H9 (cell line): ENCODE results near the gene CPNE8. TPM values are rescaled to one million over a fixed set of nuclear protein-coding genes. Genes with fewer than 3 reads are reported as not detected.

ENCODE experiments used
- DNase-seq: peaks from one replicate; pipeline ENCODE4 v3.0.0-alpha.2; 2017
- H2AFZ ChIP-seq: one replicate; pipeline ENCODE4 v1.6.1; 2013; ENCODE audit warnings: mild to moderate bottlenecking, low read length, control low read depth, moderate library complexity
- H2AK5ac ChIP-seq: 2 replicates; pipeline ENCODE4 v1.6.1; 2013; ENCODE audit warnings: low read length, control low read depth, mixed read lengths; ENCODE audit not compliant: insufficient read length
- H2BK120ac ChIP-seq: one replicate; pipeline ENCODE4 v1.6.1; 2013; ENCODE audit warnings: low read depth, mild to moderate bottlenecking, low read length, control low read depth, inconsistent platforms; ENCODE audit not compliant: poor library complexity, severe bottlenecking
- H2BK12ac ChIP-seq: 2 replicates; pipeline ENCODE4 v1.6.1; 2013; ENCODE audit warnings: low read length, control low read depth, mixed read lengths, low read depth; ENCODE audit not compliant: insufficient read length
- H2BK15ac ChIP-seq: 2 replicates; pipeline ENCODE4 v1.6.1; 2013; ENCODE audit warnings: low read depth, low read length, control low read depth
- H2BK20ac ChIP-seq: one replicate; pipeline ENCODE4 v1.6.1; 2013; ENCODE audit warnings: low read depth, mild to moderate bottlenecking, low read length, control low read depth, inconsistent platforms; ENCODE audit not compliant: poor library complexity, severe bottlenecking
- H2BK5ac ChIP-seq: 2 replicates; pipeline ENCODE4 v1.6.1; 2013; ENCODE audit warnings: low read length, control low read depth, mixed read lengths; ENCODE audit not compliant: insufficient read length
- H3K14ac ChIP-seq: 2 replicates; pipeline ENCODE4 v1.6.1; 2013; ENCODE audit warnings: low read length, control low read depth; ENCODE audit not compliant: insufficient read depth
- H3K18ac ChIP-seq: 2 replicates; pipeline ENCODE4 v1.6.1; 2013; ENCODE audit warnings: low read depth, mild to moderate bottlenecking, mixed read lengths, low read length, control low read depth; ENCODE audit not compliant: insufficient read length
- H3K23ac ChIP-seq: 2 replicates; pipeline ENCODE4 v1.6.1; 2013; ENCODE audit warnings: low read length, control low read depth, mixed read lengths, low read depth; ENCODE audit not compliant: insufficient read length
- H3K23me2 ChIP-seq: 2 replicates; pipeline ENCODE4 v1.6.1; 2013; ENCODE audit warnings: low read depth, mild to moderate bottlenecking, mixed read lengths, low read length, control low read depth; ENCODE audit not compliant: insufficient read length, poor library complexity, severe bottlenecking
- H3K27ac ChIP-seq: 2 replicates; pipeline ENCODE4 v1.5.1; 2013; ENCODE audit warnings: low read length, control low read depth, mixed read lengths, low read depth; ENCODE audit not compliant: insufficient read length
- H3K27me3 ChIP-seq: 2 replicates; pipeline ENCODE4 v1.6.1; 2013; ENCODE audit warnings: low read length, control low read depth, inconsistent platforms; ENCODE audit not compliant: insufficient read depth
- H3K4ac ChIP-seq: 2 replicates; pipeline ENCODE4 v1.6.1; 2013; ENCODE audit warnings: low read depth, mild to moderate bottlenecking, control low read depth, inconsistent platforms, low read length, moderate library complexity
- H3K4me1 ChIP-seq: 2 replicates; pipeline ENCODE4 v1.6.1; 2013; ENCODE audit warnings: low read length, control low read depth, inconsistent platforms; ENCODE audit not compliant: insufficient read depth
- H3K4me2 ChIP-seq: 2 replicates; pipeline ENCODE4 v1.6.1; 2013; ENCODE audit warnings: low read length, control low read depth, mixed read lengths; ENCODE audit not compliant: insufficient read length, insufficient read depth
- H3K56ac ChIP-seq: 2 replicates; pipeline ENCODE4 v1.6.1; 2013; ENCODE audit warnings: low read depth, mild to moderate bottlenecking, mixed read lengths, low read length, control low read depth; ENCODE audit not compliant: insufficient read length
- H3K79me1 ChIP-seq: 2 replicates; pipeline ENCODE4 v1.6.1; 2013; ENCODE audit warnings: low read depth, mild to moderate bottlenecking, moderate library complexity, low read length, control low read depth, inconsistent platforms; ENCODE audit not compliant: insufficient read depth, poor library complexity, severe bottlenecking
- H3K79me2 ChIP-seq: 2 replicates; pipeline ENCODE4 v1.6.1; 2013; ENCODE audit warnings: low read length, control low read depth, inconsistent platforms; ENCODE audit not compliant: insufficient read depth
- H3K9ac ChIP-seq: 2 replicates; pipeline ENCODE4 v1.6.1; 2013; ENCODE audit warnings: low read length, control low read depth, mixed read lengths; ENCODE audit not compliant: insufficient read length; ENCODE audit errors: extremely low read depth
- H3K9me3 ChIP-seq: one replicate; pipeline ENCODE4 v1.6.1; 2013; ENCODE audit warnings: low read depth, low read length, inconsistent platforms; ENCODE audit not compliant: control insufficient read depth
- H3T11ph ChIP-seq: one replicate; pipeline ENCODE4 v1.6.1; 2013; ENCODE audit warnings: mild to moderate bottlenecking, low read length, control low read depth, inconsistent platforms
- H4K20me1 ChIP-seq: one replicate; pipeline ENCODE4 v1.6.1; 2013; ENCODE audit not compliant: control insufficient read depth, insufficient read length, insufficient read depth
- H4K5ac ChIP-seq: 2 replicates; pipeline ENCODE4 v1.6.1; 2013; ENCODE audit warnings: low read depth, mild to moderate bottlenecking, mixed read lengths, low read length, control low read depth; ENCODE audit not compliant: insufficient read length
- H4K8ac ChIP-seq: replicated peaks from 2 replicates; pipeline ENCODE4 v1.6.1; 2013; ENCODE audit warnings: low read length, control low read depth, mixed read lengths, low read depth; ENCODE audit not compliant: insufficient read length
- H4K91ac ChIP-seq: 2 replicates; pipeline ENCODE4 v1.6.1; 2013; ENCODE audit warnings: low read depth, mild to moderate bottlenecking, moderate library complexity, mixed read lengths, low read length, control low read depth; ENCODE audit not compliant: insufficient read length
- H3K27ac Mint-ChIP-seq, 3 experiments: 2 replicates in 2 of 3; 3 replicates in 1 of 3; pipeline ENCODE4 v1.8.0; 2020 to 2021; ENCODE audit warnings: mixed read lengths in 3 of 3, mild to moderate bottlenecking in 1 of 3, moderate library complexity in 1 of 3
- H3K27me3 Mint-ChIP-seq: 2 replicates; pipeline ENCODE4 v1.8.0; 2021; ENCODE audit warnings: low read depth, mild to moderate bottlenecking, moderate library complexity, mixed read lengths
- H3K36me3 Mint-ChIP-seq, 3 experiments: 2 replicates in 2 of 3; 3 replicates in 1 of 3; pipeline ENCODE4 v1.8.0; 2020 to 2021; ENCODE audit warnings: low read depth in 3 of 3, mixed read lengths in 3 of 3; ENCODE audit not compliant: insufficient read depth in 1 of 3
- H3K4me1 Mint-ChIP-seq, 2 experiments: 2 replicates each; pipeline ENCODE4 v1.8.0; 2020; ENCODE audit warnings: mixed read lengths in 2 of 2
- H3K4me3 Mint-ChIP-seq, 2 experiments: 2 replicates in 1 of 2; 3 replicates in 1 of 2; pipeline ENCODE4 v1.8.0; 2020 to 2021; ENCODE audit warnings: mild to moderate bottlenecking in 2 of 2, mixed read lengths in 2 of 2, moderate library complexity in 1 of 2
- H3K9me3 Mint-ChIP-seq, 2 experiments: 2 replicates in 1 of 2; 3 replicates in 1 of 2; pipeline ENCODE4 v1.8.0; 2020; ENCODE audit warnings: mild to moderate bottlenecking in 2 of 2, mixed read lengths in 2 of 2, moderate library complexity in 1 of 2
- CTCF ChIP-seq: fragments of 200-600 bp; sonication (generic); conservative IDR thresholded peaks from 3 replicates; pipeline ENCODE4 v1.8.0; 2021; ENCODE audit warnings: antibody characterized with exemption, mild to moderate bottlenecking
- total RNA-seq: library from RNA; stranded (reverse); gene quantifications from 2 replicates; pipeline ENCODE4 v1.2.1, GENCODE V29; 2021

Gene CPNE8
- total RNA-seq, 1 experiment from 2014 or later: 1.9 TPM

GRCh38 chr12:38662829-38663228 lies 242.6 kb downstream of the CPNE8 start:
- Mint-ChIP-seq H3K9me3 (peaks cover 16 to 24% of the 10 kb centered on the region in 2 experiments; a peak in 4 of 5 replicates), H3K36me3 (peaks cover 4 to 23% (median 14%) of the 10 kb centered on the region in 3 experiments; a peak in 6 of 7 replicates), H3K4me3 (no peak overlapping the region), H3K27me3 (no peaks in the 10 kb centered on the region), H3K27ac (no peak overlapping the region; a peak in 1 of 7 replicates), H3K4me1 (no peaks in the 10 kb centered on the region)
- H3K79me2 ChIP-seq: no peaks in the 10 kb centered on the region
- H3K79me1 ChIP-seq: no peaks in the 10 kb centered on the region
- no peak for TF ChIP-seq CTCF
- H3K4me2 ChIP-seq: no peak overlapping the region
- no peak overlapping the region for H3T11ph ChIP-seq
- H3K27me3 ChIP-seq: no peaks in the 10 kb centered on the region
- H3K4ac ChIP-seq: no peak overlapping the region
- no peak overlapping the region for H2BK120ac ChIP-seq
- no peak overlapping the region for H2AFZ ChIP-seq
- H4K8ac ChIP-seq: no peak overlapping the region
- no peak overlapping the region for H2BK15ac ChIP-seq
- DNase-seq: no peak
- no peak overlapping the region for H3K56ac ChIP-seq
- H3K4me1 ChIP-seq: no peaks in the 10 kb centered on the region
- no peak overlapping the region for H2BK12ac ChIP-seq
- no peaks in the 10 kb centered on the region for H3K23me2 ChIP-seq
- H2BK20ac ChIP-seq: no peak overlapping the region
- no peak overlapping the region for H3K14ac ChIP-seq
- no peak overlapping the region for H2BK5ac ChIP-seq
- no peak overlapping the region for H3K23ac ChIP-seq
- H4K20me1 ChIP-seq: no peaks in the 10 kb centered on the region
- no peaks in the 10 kb centered on the region for H3K9me3 ChIP-seq
- H4K91ac ChIP-seq: no peak overlapping the region
- no peak overlapping the region for H3K27ac ChIP-seq
- H3K18ac ChIP-seq: no peak overlapping the region
- no peak overlapping the region for H3K9ac ChIP-seq
- no peak overlapping the region for H2AK5ac ChIP-seq
- H4K5ac ChIP-seq: no peak overlapping the region
